K562 (cell line): Measurements from ENCODE around the gene DBI. TPM values are rescaled to one million over a fixed set of nuclear protein-coding genes. Genes with fewer than 3 reads are reported as not detected.

Experiments
- HEY1 ChIP-seq: fragments of 250-450 bp; sonication (Bioruptor Pico); IDR thresholded peaks from 2 replicates; pipeline ENCODE4 v1.5.0; 2020; ENCODE audit warnings: mild to moderate bottlenecking, moderate library complexity, borderline replicate concordance
- NCOR1 ChIP-seq: fragments of 450-650 bp; IDR thresholded peaks from 2 replicates; pipeline ENCODE4 v1.6.1; 2016; ENCODE audit warnings: mild to moderate bottlenecking, moderate library complexity
- RBBP5 ChIP-seq: fragments of 200-600 bp; sonication (generic); IDR thresholded peaks from 2 replicates; pipeline ENCODE4 v1.6.1; 2012; ENCODE audit warnings: borderline replicate concordance, mild to moderate bottlenecking, low read length, control low read depth, inconsistent platforms; ENCODE audit not compliant: insufficient read depth, poor library complexity, severe bottlenecking
- TEAD1 ChIP-seq, 2 experiments: fragments of 450-650 bp in 1 of 2; sonication (generic) in 1 of 2; formaldehyde crosslinking; IDR thresholded peaks; 2 replicates each; pipeline versions ENCODE4 v1.4.0 to v1.8.0; 2020 to 2022; ENCODE audit warnings: mild to moderate bottlenecking in 2 of 2, missing genetic modification reagents in 1 of 2
- TEAD4 ChIP-seq, 2 experiments: sonication (generic) in 1 of 2; formaldehyde crosslinking in 1 of 2; IDR thresholded peaks; 2 replicates each; pipeline versions ENCODE4 v1.6.1 to v1.8.0; 2012 to 2022; ENCODE audit warnings: borderline replicate concordance in 1 of 2, inconsistent platforms in 1 of 2, low read length in 1 of 2, mild to moderate bottlenecking in 1 of 2, missing genetic modification reagents in 1 of 2
- ZNF232 ChIP-seq: sonication (generic); formaldehyde crosslinking; IDR thresholded peaks from 2 replicates; pipeline ENCODE4 v1.8.0; 2022; ENCODE audit warnings: mild to moderate bottlenecking, missing genetic modification reagents
- polyA plus RNA-seq, 8 experiments: library from polyadenylated mRNA; depleted of rRNA in 4 of 8; stranded (reverse) in 5 of 8; unstranded in 3 of 8; fragments of >200 nt; fragmentation: Nextera tagmentation in 2 of 8; fragmentation: Illumina TruSeq in 1 of 8; extraction: Ambion mirVana in 2 of 8; extraction: Trizol in 1 of 8; gene quantifications; 2 replicates each; pipeline versions ENCODE4 v1.2.1 to v1.2.3, GENCODE V29; 2011 to 2014; ENCODE audit warnings: inconsistent platforms in 1 of 8, missing spikeins in 1 of 8
- total RNA-seq, 7 experiments: library from RNA; depleted of rRNA in 6 of 7; stranded (reverse); fragments of >200 nt in 6 of 7; fragmentation: Illumina TruSeq in 2 of 7; extraction: Trizol in 2 of 7; gene quantifications; 2 replicates each; pipeline versions ENCODE4 v1.2.1 to v1.2.3, GENCODE V29; 2011 to 2021; ENCODE audit warnings: low replicate concordance in 1 of 7
- TF ChIP-seq, protein P1 (sequence below): fragments of 250-450 bp; sonication (Bioruptor Pico); IDR thresholded peaks from 2 replicates; pipeline ENCODE4 v1.5.0; 2021
- TF ChIP-seq, protein P2 (sequence below), 2 experiments: fragments of 450-650 bp in 1 of 2; sonication (generic) in 1 of 2; formaldehyde crosslinking; conservative IDR thresholded peaks; 2 replicates each; pipeline versions ENCODE4 v1.4.0 to v1.8.1; 2020 to 2022; ENCODE audit warnings: mild to moderate bottlenecking in 1 of 2, missing genetic modification reagents in 1 of 2

Gene DBI
- total and polyA plus RNA-seq, 9 of the 15 experiments (the other 6 are each of a cell fraction or from before 2014, with no cell fraction given) = 55.8 to 443 (median 194) TPM

DNA sequence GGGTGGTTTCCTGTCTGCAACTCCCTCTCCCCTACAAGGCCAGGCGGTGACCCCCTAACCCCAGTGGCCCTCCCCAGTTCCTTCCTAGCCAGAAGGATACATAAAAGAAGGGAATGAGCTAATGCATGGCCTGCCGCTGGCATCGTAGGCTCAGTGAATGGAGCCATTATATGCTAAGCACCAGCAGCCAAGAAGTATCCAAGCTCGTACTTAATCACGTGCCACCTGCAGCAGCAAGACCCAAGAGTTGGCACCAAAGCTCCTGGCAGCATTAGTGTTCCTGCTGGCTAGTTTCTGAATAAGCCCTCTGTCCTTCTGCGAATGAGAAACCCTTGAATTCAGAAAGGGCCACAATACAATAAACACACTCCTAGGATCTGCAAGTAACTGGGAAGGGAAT, 4.3 kb downstream of the DBI start (continued):
- TF ChIP-seq, protein P1, sequence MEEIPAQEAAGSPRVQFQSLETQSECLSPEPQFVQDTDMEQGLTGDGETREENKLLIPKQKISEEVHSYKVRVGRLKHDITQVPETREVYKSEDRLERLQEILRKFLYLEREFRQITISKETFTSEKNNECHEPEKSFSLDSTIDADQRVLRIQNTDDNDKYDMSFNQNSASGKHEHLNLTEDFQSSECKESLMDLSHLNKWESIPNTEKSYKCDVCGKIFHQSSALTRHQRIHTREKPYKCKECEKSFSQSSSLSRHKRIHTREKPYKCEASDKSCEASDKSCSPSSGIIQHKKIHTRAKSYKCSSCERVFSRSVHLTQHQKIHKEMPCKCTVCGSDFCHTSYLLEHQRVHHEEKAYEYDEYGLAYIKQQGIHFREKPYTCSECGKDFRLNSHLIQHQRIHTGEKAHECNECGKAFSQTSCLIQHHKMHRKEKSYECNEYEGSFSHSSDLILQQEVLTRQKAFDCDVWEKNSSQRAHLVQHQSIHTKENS (CRISPR knock-in tag) = no peak
- TF ChIP-seq TEAD1 (CRISPR knock-in tag; IDR thresholded peaks at IDR 0.05) (no peak), ZNF232 (CRISPR knock-in tag) (no peak), HEY1 (CRISPR knock-in tag) (no peak), NCOR1 (no peak), TEAD4 (IDR thresholded peaks at IDR 0.05; ENCODE audit: low read length) (no peak), TEAD4 (CRISPR knock-in tag; IDR thresholded peaks at IDR 0.05; ENCODE audit: borderline replicate concordance) (no peak), RBBP5 (no peak)
- TF ChIP-seq, protein P2, sequence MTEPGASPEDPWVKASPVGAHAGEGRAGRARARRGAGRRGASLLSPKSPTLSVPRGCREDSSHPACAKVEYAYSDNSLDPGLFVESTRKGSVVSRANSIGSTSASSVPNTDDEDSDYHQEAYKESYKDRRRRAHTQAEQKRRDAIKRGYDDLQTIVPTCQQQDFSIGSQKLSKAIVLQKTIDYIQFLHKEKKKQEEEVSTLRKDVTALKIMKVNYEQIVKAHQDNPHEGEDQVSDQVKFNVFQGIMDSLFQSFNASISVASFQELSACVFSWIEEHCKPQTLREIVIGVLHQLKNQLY (CRISPR knock-in tag; conservative IDR thresholded peaks at IDR 0.05) = no peak
